ENCODE measurements around the gene PROM1. TPM values are rescaled to one million over a fixed set of nuclear protein-coding genes. Genes with fewer than 3 reads are reported as not detected.

The PROM1 gene
- total RNA-seq, 2 donors from 2014 or later, result 23.7 to 24.6 TPM

DNA sequence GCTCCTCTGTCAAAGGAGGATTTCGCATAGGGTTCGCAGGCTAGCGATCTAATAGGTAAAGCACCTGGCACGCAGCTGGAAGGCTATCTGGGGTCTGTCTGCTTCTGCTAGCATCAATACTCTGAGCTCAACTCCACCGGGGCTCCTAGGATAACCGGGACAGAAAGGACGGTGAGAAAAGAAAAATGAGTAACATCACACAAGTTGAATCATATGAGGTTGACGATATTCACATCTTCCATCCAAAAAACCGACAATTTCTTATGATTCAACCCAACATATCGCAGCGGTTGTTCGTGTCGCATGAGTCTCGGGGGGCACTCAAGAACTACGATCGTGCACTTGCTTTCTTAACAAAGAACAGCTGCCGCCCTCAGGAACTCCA is 1.8 kb downstream of the PROM1 start:
- DNase-seq, result no peak
- no peaks in the 10 kb centered on the region for H3K36me3 ChIP-seq (replicated peaks in 1 of 2; ENCODE audit: insufficient read depth in 1 of 2, low read depth in 2 of 2)
- peaks cover 0 to 16% of the 10 kb centered on the region in 2 donors for H3K27me3 ChIP-seq
- intact Hi-C loops (cut with DNase I), result no loop called here
- peak overlapping the region; percentile 4 to 83 (median 81) for H3K27ac ChIP-seq
- 22 to 23% methylated on average over 17 of the region's 17 CpGs for WGBS, 2 donors
- peak overlapping the region; percentile 15 to 37 for H3K4me3 ChIP-seq
- peaks cover 30% of the 10 kb centered on the region for H3K4me1 ChIP-seq
- TF ChIP-seq POLR2A (IDR thresholded peaks at IDR 0.05), result no peak
- TF ChIP-seq, protein P1, sequence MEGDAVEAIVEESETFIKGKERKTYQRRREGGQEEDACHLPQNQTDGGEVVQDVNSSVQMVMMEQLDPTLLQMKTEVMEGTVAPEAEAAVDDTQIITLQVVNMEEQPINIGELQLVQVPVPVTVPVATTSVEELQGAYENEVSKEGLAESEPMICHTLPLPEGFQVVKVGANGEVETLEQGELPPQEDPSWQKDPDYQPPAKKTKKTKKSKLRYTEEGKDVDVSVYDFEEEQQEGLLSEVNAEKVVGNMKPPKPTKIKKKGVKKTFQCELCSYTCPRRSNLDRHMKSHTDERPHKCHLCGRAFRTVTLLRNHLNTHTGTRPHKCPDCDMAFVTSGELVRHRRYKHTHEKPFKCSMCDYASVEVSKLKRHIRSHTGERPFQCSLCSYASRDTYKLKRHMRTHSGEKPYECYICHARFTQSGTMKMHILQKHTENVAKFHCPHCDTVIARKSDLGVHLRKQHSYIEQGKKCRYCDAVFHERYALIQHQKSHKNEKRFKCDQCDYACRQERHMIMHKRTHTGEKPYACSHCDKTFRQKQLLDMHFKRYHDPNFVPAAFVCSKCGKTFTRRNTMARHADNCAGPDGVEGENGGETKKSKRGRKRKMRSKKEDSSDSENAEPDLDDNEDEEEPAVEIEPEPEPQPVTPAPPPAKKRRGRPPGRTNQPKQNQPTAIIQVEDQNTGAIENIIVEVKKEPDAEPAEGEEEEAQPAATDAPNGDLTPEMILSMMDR (IDR thresholded peaks at IDR 0.05), result no peak
- ATAC-seq, result no peak
- no peaks in the 10 kb centered on the region for H3K9me3 ChIP-seq

DNA sequence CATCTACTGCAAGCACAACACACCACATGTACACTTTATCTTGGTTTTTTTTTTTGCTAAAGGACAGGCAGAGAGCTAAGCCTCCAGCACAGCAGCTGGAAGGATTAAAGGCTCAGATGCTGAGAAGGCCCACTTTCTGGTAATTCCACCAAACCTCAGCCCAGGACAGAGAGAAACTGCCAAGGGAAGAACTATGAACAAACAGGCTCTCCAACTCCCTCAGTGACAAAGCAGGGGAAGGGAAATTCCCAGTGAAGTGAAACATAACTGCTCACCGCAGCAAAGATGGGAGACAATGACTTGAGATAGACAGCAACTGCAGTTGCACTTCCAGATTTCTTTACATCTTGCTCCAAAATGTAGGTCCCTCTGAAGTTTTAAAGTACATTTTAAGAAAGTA is 4.8 kb downstream of the PROM1 start:
- intact Hi-C loops (cut with DNase I), result no loop called here
- ATAC-seq (peak; percentile 25), DNase-seq (no peak)
- TF ChIP-seq, protein P1 (IDR thresholded peaks at IDR 0.05), result no peak
- TF ChIP-seq POLR2A (IDR thresholded peaks at IDR 0.05), result no peak
- WGBS, 2 donors, result 47 to 56% methylated on average over 1 of the region's 1 CpG
- Histone ChIP-seq H3K27me3 (peaks cover 0 to 16% of the 10 kb centered on the region in 2 donors), H3K4me3 (no peak overlapping the region), H3K4me1 (peaks cover 26% of the 10 kb centered on the region), H3K27ac (peak overlapping the region in 2 of 4 donors; percentile 47 to 62), H3K9me3 (no peaks in the 10 kb centered on the region), H3K36me3 (replicated peaks in 1 of 2; ENCODE audit: insufficient read depth in 1 of 2, low read depth in 2 of 2) (no peaks in the 10 kb centered on the region)

DNA sequence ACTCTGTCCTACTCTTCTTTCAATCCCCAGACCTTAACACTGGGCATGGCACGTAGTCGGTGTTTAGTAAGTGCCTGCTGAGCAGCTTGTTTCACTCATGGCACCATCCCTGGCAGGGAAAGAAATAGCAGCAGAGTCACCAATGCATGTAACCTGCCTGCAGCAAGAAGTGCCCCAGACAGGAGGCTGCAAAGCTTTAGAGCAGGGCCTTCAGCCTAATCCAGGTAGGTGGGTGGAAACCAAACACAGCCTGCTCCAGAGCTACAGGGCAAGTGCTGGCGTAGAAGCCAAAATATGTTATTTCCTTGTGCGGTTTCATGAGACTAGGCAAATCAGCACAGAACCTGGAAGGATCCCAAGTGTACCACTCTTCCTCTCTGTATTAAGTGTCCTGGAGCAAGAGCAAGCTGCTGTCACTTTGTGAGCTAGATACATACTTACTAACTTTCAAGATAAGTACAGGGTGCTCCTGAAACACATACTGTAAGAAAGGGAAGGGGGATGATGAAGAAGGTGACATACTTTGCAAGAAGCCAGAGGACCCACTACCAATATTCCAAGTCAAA is 5.5 kb downstream of the PROM1 start:
- intact Hi-C loops (cut with DNase I), result no loop called here
- H3K9me3 ChIP-seq, result no peaks in the 10 kb centered on the region
- H3K36me3 ChIP-seq (replicated peaks in 1 of 2; ENCODE audit: insufficient read depth in 1 of 2, low read depth in 2 of 2), result no peaks in the 10 kb centered on the region
- DNase-seq, result no peak
- ATAC-seq, result no peak
- 66 to 74% methylated on average over 4 of the region's 4 CpGs for WGBS, 2 donors
- no peak for TF ChIP-seq POLR2A (IDR thresholded peaks at IDR 0.05)
- TF ChIP-seq, protein P1 (IDR thresholded peaks at IDR 0.05), result no peak
- peaks cover 0 to 10% of the 10 kb centered on the region in 2 donors for H3K27me3 ChIP-seq
- peaks cover 18% of the 10 kb centered on the region for H3K4me1 ChIP-seq
- H3K4me3 ChIP-seq, result no peak overlapping the region
- peak overlapping the region in 2 of 4 donors; percentile 47 to 62 for H3K27ac ChIP-seq

DNA sequence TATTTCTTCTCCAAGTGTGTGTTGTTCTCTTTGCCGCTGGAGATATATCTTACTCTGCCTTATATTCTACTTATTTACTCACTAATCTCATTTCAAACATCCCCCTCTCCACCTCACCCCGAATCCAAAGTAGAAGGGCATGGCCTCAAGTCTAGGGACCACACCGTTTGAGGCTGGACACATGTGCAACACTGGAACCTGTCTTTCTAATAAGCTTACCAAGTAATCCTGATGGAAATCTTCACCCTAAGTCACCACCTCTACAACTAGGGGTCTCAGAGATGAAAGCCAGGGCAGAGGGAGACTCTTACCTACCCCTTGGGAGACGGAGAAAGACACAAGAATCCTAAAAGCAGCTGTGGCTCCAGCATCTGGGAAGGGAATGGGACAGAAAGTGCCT is 6.0 kb downstream of the PROM1 start:
- TF ChIP-seq, protein P1 (IDR thresholded peaks at IDR 0.05), result no peak
- no peak for TF ChIP-seq POLR2A (IDR thresholded peaks at IDR 0.05)
- intact Hi-C loops (cut with DNase I), result no loop called here
- WGBS, 2 donors, result 61 to 64% methylated on average over 4 of the region's 4 CpGs

More for the DNA sequence above, 6.0 kb downstream of the PROM1 start:
- ATAC-seq, result no peak
- peak overlapping the region in 2 of 4 donors; percentile 47 to 62 for H3K27ac ChIP-seq
- no peaks in the 10 kb centered on the region for H3K9me3 ChIP-seq
- DNase-seq, result no peak
- H3K36me3 ChIP-seq (replicated peaks in 1 of 2; ENCODE audit: insufficient read depth in 1 of 2, low read depth in 2 of 2), result no peaks in the 10 kb centered on the region
- H3K4me3 ChIP-seq, result no peak overlapping the region
- peaks cover 0 to 6% of the 10 kb centered on the region in 2 donors for H3K27me3 ChIP-seq
- H3K4me1 ChIP-seq, result peaks cover 13% of the 10 kb centered on the region

Measured in body of pancreas (tissue), 4 donors.